ENCODE results near the gene PLEKHN1.

- TF ChIP-seq POLR2A (IDR thresholded peaks at IDR 0.05; ENCODE audit: low read depth, low read length): no peak
- no peak for TF ChIP-seq GATA2 (IDR thresholded peaks at IDR 0.05; ENCODE audit: insufficient read depth, insufficient read length, low read depth, low read length)
Measured at GRCh38 chr1:992362-992761, 26.1 kb downstream of the PLEKHN1 start.

Data from endothelial cell of umbilical vein (primary cell).